ENCODE measurements around the gene PODN.

- TF ChIP-seq EZH2phosphoT487 (IDR thresholded peaks at IDR 0.05; ENCODE audit: low read length), result no peak
- TF ChIP-seq CTCF (IDR thresholded peaks at IDR 0.05; ENCODE audit: low read length), result no peak
- TF ChIP-seq EZH2 (optimal IDR thresholded peaks at IDR 0.05; ENCODE audit: low read depth, low read length), result no peak
Measured at GRCh38 chr1:53065391-53065790, 3.4 kb downstream of the PODN start.
